Measurements from ENCODE around the gene CCDC91.

Gene CCDC91, protein sequence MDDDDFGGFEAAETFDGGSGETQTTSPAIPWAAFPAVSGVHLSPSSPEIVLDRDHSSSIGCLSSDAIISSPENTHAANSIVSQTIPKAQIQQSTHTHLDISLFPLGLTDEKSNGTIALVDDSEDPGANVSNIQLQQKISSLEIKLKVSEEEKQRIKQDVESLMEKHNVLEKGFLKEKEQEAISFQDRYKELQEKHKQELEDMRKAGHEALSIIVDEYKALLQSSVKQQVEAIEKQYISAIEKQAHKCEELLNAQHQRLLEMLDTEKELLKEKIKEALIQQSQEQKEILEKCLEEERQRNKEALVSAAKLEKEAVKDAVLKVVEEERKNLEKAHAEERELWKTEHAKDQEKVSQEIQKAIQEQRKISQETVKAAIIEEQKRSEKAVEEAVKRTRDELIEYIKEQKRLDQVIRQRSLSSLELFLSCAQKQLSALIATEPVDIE

DNA sequence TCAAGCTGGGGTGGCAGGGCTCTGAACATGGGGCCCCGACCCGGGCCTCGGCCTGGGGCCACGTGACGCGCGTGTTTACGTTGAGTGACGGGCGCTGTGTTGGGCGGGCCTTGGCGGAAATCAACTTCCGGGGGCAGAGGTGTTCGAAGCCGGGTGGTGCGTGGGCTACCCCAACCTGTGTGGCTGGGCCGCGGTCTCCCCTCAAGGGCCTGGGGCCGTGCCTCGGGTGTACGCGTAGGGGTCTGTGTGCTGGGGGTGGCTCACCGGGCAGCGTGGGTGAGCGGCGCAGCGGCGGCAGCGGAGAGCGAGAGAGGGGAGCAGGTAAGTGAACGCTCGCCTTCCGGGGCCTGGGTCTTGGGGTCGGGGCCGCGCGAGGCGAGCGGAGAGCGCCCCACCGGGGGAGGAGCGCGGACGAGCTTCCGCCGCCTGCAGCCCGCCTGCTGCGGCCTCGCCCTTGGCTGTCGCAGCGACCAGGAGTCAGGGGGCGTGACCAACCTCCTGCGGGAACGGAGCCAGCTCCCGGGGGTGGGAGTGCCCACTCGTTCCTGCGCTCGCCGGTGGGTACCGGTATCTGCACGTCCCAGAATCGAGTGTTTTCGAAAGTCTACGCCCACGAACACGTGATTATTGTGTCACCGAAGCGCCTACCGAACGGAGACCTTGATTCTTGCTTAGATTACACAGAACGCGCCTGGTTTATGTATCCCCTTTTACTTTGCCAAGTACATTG, at the start of gene CCDC91:
Gene CCDC91 (plus strand): TSS at position 136 of the 730 bp plus-strand sequence. CDS start 66,760 bp downstream, outside the sequence.
- in situ Hi-C loops (cut with MboI; ENCODE audit: low sequenced_read_pairs), result no loop called here

DNA sequence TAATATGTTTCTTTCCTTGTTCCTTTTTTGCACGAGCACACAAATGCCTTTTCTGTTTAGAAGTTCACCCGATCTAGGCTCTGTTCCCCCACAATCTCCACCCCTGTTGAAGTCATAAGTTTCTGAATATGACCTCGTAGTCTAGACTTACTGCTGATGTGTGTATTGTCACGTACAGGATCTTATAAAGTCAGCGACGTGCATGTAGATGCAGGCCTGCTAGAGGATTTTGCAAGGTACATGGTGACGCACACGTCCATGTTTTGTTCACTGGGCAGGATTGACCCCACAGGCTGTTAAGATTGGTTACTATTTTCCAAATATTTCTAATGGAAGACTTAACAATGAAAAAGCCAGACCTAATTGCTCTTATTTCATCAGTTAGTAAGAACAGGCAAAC, 46.2 kb upstream of the CCDC91 start:
- in situ Hi-C loops (cut with MboI; ENCODE audit: low sequenced_read_pairs), result no loop called here

DNA sequence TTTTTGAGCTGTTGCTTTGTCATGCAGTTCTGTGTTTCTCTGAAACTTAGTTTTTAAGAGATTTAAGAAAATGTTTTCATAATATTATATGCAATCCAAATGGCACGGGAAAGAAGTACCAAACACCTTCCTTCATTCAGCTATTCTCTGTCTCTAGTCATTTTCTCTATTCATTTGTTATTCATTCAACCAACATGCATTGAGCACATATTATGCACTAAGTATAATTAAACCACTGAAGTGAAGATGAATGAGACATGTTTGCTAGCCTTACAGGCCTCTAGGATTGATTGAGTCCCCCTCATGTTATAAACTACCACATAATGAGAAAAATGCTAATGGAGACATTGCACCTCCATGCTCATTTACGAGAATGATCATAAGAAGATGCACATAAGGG, 45.7 kb upstream of the CCDC91 start:
- in situ Hi-C loops (cut with MboI; ENCODE audit: low sequenced_read_pairs), result no loop called here

DNA sequence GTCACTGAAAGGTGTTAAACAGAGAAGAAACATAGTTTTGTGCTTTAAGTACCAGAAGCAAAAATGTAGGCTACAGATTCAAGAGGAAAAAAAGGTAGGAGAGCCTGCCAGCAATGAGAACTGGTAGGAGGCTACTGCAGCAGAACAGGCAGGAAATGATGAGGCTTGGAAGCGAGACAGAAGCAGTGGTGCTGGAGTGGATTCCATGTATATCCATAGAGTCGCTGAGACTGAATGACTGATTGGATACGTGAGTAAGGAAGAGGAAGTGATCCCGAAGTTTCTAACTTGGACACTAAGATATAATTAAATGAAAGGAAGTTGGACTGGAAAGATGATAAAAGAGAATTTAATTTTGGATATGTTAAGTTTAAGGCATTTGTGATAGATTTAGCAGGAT, 45.0 kb upstream of the CCDC91 start:
- in situ Hi-C loops (cut with MboI; ENCODE audit: low sequenced_read_pairs), result no loop called here

DNA sequence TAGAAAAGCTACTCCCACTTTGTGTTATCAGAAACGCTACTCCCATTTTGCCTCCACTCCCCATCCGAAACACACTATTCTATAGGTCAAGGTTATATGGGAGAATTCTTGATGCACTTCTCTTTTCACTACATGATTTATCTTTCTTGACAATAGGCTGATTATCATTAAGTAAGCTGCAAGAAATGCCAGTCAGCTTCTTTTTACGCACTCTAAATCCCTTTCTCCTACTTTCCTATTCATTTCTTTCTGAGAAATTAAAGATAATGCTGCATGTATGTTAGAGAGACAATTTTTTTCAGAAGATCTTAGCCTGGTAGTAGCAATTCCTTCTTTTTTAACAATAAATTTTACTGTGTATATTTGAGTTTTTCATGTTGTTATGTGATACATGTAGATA, 41.0 kb upstream of the CCDC91 start:
- in situ Hi-C loops (cut with MboI; ENCODE audit: low sequenced_read_pairs), result no loop called here

DNA sequence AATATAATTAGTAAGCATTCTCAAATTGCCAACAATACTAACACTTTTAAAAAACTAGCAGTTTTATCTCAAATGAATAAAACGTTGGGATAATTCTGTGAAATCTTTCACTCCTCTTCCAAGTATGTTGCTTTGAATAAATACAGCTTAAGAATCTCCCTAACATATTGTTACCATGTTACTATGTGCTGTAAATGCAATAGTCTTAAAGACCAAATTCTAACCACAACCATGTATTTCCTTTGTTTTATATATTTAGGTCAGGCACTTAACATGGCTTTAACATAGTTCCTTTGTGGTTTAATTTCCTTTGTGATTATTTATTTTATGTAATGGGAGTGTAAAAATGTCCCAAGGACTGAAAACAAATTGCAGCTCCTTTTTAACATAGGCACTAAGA, 33.9 kb upstream of the CCDC91 start:
- in situ Hi-C loops (cut with MboI; ENCODE audit: low sequenced_read_pairs), result no loop called here

DNA sequence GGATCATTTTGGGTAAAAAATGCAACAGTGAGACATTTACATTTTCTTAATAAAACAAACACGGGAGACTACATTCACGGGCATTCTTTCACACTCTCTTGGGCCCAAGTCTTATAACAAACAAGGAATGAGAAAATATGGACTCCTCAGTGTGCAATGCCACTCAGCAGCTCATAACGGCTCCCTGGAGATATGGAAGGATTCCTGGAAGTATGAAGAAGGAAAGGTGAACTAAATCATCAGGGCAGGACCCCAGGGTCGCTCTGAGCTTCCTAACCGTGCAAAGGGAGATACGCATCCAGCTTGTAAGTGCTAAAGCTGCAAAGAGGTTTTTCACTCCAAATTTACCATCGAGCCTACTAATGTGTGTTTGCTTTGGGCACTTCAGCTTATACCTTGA, 33.5 kb upstream of the CCDC91 start:
- in situ Hi-C loops (cut with MboI; ENCODE audit: low sequenced_read_pairs), result no loop called here

DNA sequence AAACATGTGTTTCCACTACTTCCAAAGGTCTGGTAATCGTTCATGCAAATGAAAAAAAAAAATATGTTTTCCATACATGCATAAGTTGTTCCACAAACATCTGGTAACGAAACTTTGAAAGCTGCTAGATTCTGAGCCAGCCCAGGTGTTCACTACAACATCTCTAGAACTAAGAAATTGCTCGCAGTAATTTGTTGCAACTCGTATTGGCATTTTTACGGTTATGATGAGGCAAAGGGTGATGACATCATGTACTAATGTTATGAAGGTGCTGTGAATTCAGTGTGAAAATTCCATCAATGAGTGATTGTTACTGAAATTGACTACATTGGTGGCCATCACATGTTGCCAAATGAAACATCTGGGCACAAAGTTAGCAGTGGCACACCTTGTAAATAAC, 31.9 kb upstream of the CCDC91 start:
- in situ Hi-C loops (cut with MboI; ENCODE audit: low sequenced_read_pairs), result no loop called here

DNA sequence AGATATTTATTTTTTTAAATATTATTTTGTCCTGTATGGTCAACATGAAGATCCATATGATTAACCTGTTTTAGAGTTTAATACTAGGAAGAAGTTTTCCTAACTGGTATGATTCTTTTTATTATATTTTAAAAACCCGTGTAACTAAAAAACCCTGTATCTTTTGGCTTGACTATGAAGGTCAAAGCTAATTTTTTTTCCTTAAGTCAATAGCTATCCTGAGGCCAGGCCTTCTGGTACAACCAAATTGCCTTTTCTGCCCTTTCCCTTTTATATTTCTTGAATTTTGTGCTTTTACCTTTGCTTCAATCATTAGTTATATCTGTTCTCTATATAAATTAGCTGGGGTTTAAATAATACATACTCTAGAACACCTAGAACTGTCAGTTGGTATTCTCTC, 30.6 kb upstream of the CCDC91 start:
- in situ Hi-C loops (cut with MboI; ENCODE audit: low sequenced_read_pairs), result no loop called here

DNA sequence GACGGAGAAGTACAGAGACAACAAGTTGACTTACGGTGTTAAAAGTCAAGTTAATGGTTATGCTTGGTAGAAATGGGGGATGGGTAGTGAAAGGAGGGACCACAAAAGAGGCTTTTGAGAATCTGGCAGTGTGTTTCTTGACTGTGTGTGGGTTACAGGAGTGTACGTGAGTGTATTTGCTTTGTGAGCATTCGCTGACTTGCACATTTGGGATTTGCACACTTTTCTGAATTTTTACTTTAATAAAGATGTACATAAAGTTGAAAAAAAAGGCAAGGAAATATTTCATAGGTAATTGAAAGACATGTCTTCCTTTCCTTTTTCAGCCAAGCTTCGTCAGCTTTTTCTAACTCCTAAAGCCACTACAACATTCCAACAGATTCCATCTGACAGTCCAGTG, 28.6 kb upstream of the CCDC91 start:
- in situ Hi-C loops (cut with MboI; ENCODE audit: low sequenced_read_pairs), result no loop called here

DNA sequence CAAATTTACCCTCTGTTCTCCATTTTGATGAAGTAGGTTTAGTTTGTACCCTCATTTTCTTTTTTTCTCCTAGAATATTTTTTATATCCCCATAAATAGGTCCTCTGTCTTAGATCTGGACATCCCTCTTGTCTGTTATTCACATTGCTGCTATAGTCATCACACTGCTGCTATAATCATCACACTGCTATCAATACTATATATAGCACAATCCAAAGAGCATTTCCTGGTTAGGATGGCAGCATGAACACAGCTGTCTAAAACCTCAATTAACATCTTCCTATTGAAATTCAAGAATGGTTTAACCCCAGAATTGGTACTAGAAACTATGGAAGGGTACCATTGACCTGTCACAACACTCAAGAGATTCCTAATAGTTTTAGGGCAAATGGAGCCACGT, 27.6 kb upstream of the CCDC91 start:
- in situ Hi-C loops (cut with MboI; ENCODE audit: low sequenced_read_pairs), result no loop called here

DNA sequence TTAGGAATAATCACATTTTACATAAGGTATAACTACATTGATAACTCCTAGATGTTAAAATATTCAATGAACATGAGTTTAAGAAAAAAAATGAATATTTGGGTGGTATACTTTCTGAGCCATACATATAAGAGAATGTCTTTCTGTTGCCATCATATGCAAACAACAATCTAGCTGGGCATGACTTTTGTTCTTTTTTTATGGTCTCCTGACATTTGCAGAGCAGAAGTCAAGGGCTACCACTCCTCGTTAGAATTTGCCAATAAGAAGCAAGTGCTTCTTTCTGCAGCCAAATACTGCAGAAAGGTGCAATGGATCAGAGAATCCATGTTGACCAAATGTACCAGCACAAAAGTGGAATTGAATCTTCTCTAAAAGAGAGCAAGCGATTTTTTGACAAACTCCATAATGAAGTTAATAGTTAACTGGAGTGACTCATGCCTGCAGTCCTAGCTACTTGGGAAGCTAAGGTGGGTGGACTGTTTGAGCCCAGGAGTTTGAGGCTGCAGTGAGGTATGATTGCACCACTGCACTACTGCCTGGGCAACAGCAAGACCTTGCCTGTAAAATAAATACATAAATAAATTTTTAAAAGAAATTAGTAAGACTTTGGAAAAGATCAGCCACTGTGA, 25.5 kb upstream of the CCDC91 start:
- in situ Hi-C loops (cut with MboI; ENCODE audit: low sequenced_read_pairs), result no loop called here

DNA sequence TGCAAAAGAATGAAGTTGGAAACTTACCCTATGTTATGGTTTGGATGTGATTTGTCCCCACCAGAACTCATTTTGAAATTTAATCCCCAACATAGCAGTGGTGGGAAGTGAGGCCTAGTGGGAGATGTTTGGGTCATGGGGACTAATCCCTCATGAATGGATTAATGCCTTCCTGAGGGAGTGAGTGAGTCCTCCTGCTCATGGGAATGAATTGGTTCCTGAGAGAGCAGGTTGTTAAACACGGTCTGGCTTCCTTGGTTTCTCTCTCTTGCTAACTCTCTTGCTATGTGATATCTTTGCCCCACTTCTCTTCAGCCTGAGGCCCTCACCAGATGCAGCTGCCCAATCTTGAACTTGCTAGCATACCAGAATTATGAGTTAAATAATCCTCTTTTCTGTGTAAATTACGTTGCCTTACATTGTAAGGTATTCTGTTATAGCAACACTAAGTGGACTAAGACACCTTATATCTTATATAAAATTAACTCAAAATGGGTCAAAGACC, 22.2 kb upstream of the CCDC91 start:
- in situ Hi-C loops (cut with MboI; ENCODE audit: low sequenced_read_pairs), result no loop called here

DNA sequence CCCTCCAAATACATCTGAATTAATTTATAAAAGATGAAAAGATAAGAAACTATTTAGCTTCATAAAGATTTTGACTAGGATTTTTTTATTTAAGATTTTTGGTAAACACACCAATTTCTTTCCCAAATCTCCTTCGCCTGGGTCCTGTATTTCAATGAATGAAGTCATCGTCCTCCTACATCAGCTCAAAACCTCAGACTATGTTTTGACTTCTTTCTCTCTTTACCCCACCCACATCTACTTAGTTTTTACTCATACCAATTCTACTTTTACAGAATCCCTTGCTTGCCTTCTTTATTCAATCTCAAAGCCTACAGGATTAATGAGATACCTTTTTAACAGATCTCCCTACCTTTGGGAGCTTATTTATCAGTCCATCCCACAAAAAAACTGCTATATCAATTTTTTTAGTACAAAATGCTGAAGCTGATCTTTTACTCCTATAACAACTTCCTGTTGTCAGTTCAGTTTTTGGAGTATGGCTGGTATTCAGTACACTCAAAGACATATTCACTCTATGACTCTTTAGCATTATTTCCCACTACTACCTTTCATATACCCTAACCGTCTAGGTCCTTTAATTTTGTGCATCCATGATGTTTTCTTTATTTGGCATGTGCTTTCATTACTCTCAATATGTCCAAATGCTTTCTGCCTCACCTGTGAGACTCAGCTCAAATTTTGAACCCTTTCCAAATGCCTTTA, 18.7 kb upstream of the CCDC91 start:
- in situ Hi-C loops (cut with MboI; ENCODE audit: low sequenced_read_pairs), result no loop called here

DNA sequence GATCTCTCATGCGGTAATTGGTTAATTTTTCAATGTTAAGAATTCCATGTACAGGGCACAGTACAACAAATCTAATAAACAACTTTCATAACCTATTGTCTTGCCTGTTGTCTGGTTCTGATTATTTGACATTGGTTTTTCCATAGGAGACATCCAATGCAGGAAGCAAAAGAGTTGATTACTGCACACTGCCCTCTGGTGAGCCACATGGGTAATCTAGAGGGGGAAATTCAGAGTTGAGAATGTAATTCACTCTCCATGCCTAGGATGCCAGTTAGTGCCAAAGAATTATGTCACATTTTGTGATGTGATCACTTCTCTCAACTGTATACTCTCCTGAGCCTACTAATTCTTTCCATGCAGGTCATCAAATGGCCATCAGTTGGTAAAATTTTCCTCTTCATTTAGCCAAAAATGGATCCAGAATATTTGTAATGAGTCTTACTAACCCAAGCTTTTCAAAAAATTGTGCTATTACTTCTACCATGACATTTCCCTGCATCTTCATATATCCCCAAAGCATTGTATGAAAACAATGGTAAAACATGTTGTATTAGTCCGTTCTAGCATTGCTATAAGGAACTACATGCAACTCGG, 17.7 kb upstream of the CCDC91 start:
- in situ Hi-C loops (cut with MboI; ENCODE audit: low sequenced_read_pairs), result no loop called here

DNA sequence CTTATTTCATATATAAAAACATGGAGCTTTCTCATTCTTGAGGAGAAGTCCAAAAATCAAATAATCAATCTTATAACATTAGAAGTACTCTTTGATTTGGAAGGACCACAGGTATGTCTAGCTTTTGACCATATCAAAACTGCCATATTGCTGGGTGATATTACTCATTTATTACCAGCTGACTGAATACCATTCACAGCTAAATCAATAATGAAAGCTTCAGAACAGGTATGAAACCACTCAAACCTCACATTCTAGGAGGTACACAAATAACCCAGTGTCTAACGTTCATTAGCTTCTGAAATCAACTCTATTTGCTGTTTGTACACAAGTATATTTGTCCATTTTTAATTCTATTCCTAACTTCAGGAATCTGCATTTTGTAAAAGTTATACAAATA, 16.8 kb upstream of the CCDC91 start:
- in situ Hi-C loops (cut with MboI; ENCODE audit: low sequenced_read_pairs), result no loop called here

DNA sequence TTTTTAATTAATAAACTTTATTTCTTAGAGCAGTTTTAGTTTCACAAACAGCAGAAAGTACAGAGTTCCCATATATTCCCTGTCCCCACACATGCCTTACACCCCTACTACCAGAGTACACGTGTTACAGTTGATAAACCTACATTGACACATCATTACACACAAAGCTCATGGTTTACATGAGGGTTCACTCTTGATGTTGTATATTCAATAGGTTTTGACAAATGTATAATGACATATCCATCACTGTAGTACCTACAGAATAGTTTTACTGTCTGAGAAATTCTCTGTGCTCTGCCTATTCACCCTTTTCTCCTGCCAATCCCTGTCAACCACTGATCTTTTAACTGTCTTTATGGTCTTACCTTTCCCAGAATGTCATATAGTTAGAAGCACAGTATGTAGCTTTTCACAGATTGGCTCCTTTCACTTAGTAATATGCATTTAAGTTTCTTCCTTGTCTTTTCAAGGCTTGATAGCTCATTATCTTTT, 15.1 kb upstream of the CCDC91 start:
- in situ Hi-C loops (cut with MboI; ENCODE audit: low sequenced_read_pairs), result no loop called here

DNA sequence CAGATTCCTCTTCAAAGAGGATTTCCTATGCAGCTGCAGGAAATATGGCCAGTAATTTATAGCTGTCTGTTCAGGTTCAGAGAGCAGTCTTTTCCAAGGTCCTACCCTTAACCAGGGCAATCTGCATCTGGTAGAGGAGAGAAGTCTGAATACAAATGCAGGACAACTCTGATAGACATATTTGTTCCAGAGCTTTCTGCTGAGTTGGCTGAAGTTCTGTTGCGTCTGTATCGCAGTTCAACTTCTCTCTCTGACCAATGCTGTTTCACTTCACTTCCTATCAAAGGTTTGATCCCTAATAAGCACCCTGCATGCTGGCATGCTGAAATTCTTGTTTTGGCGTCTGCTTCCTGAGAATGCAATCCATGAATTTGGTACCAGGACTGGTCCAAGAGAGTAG, 14.0 kb upstream of the CCDC91 start:
- in situ Hi-C loops (cut with MboI; ENCODE audit: low sequenced_read_pairs), result no loop called here

DNA sequence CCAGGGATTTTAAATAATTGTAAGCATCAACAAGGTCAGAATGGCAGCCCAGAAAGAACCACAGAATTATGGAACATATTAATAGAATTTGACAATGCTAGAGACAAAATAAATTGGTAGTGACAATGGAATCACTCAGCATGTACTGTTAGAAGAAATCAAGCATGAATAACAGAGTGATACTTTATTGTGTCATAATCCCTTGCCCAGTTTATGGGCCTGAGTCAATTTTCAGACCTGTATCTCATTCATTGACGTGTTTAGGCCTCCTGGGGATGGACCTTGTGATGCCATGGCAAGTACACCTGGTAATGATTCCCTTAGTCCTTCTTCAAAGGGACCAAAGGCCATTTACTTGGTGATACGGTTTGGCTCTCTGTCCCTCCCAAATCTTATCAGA, 12.8 kb upstream of the CCDC91 start:
- in situ Hi-C loops (cut with MboI; ENCODE audit: low sequenced_read_pairs), result no loop called here

DNA sequence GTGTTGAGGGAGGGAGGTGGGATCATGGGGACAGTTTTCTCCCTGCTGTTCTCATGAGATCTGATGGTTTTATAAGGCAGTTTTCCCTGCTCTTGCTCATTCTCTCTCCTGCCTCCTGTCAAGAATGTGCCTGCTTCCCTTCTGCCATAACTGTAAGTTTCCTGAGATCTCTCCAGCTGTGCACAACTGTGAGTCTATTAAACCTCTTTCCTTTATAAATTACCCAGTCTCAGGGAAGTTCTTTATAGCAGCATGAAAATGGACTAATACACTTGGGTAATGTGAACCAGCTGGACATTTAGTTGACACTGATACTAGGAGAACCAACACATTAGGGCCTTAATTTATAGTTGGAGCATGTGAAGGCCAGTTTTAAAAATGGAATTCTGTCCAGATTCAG, 12.4 kb upstream of the CCDC91 start:
- in situ Hi-C loops (cut with MboI; ENCODE audit: low sequenced_read_pairs), result no loop called here

DNA sequence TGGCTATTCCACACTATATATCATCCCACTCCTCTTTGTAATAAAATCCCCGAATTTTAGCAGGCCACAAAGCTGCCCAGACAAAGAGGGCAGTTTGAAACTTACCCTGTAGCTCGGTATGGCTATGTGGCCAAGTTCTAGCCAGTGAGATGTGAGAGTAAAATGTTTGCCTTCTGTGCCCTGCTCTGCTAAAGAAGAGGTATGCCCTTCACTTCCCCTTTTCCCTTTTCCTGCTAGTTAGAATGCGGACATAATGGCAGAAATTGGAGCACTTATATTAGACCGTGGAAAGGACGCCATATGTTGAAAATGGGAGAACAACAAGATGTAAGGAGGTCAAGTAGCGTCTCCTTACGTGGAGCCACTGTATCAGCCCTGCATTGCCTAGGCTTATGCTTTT, 11.5 kb upstream of the CCDC91 start:
- in situ Hi-C loops (cut with MboI; ENCODE audit: low sequenced_read_pairs), result no loop called here

All from HL-60/S4 treated with phorbol 12-myristate 13-acetate at 8.2 ng/mL for 4 days and 3 days (cell line).